HG03280 (cell line): Measurements from ENCODE around the gene HACD3.

ENCODE experiments used
- ATAC-seq: cut with Tn5 transposase; IDR thresholded peaks from one replicate; pipeline ENCODE4 v1.9.1; 2021; ENCODE audit warnings: mild to moderate bottlenecking, moderate library complexity; ENCODE audit not compliant: unreplicated experiment

HACD3 gene, protein sequence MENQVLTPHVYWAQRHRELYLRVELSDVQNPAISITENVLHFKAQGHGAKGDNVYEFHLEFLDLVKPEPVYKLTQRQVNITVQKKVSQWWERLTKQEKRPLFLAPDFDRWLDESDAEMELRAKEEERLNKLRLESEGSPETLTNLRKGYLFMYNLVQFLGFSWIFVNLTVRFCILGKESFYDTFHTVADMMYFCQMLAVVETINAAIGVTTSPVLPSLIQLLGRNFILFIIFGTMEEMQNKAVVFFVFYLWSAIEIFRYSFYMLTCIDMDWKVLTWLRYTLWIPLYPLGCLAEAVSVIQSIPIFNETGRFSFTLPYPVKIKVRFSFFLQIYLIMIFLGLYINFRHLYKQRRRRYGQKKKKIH

DNA sequence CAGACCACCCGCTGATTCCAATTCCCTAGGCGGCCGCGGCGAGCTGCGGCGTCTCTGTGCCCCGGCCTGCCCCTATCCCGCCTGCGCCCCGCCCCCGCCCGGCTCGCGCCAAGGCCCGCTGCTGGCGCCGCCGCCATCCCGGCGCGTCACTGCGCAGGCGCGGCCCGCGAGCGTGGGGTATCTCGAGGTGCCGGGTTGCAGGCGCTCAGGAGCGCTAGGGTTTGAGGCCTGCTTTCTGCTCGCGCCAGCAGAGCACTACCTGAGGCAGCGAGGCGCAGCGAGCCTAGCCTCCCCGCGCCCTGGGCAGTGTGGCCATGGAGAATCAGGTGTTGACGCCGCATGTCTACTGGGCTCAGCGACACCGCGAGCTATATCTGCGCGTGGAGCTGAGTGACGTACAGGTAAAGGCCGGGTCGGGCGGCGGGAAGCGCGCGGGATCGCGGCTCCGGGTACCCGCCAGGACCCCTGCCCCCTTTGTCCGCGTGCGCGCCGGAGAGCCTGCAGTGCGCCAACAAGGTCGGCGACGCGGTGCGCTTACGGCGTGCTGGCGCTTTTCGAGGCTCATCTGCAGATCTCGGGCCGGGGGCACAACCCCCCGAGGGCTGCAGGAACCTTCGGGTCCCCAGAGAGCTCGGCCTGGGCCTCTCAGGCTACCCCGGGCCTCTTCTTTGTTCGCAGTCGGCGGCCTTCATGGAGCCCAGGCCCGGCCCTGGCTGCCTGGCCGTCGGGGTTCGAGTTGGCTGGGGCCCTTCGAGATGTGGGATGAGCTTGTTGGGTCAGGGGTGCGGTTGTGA, at the start of gene HACD3:
TSS of gene HACD3 (plus strand) at position 146 of the 794 bp plus-strand sequence. CDS start at position 315, 169 bp downstream.
- peak; percentile 81 for ATAC-seq

DNA sequence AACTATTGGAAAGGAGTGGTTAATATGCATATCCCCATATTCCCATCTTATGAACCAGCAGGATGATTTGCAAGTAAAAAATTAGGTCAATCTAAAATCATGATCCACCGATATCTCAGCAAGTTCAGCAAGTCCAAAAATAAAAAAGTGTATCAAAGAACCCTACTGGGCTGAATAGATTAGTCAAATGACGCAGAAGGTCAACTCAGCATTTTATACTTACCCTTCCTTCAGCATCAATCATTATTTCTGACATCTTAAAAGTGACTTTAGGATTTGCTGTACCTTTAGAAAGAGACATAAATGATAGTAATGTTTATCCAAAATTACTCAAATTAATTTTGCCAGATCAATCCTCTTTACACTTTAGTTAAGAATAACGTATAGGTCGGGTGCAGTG, 45.4 kb upstream of the HACD3 start:
- ATAC-seq: no peak

DNA sequence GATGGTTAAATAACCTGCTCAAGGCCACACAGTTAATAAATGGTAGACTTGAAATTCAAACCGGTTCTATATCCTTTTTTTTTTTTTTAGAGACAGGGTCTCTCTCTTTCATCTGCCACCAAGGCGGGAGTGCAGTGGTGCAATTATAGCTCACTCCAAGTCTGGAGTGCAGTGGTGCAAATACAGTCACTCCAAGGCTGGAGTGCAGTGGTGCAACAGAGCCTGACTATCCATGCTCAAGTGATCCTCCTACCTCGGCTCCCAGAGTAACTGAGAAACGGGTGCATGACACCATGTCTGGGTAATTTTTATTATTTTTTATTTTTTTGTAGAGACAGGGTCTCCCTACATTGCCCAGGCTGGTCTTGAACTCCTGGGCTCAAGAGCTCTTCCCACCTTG, 36.2 kb upstream of the HACD3 start:
- ATAC-seq: no peak

DNA sequence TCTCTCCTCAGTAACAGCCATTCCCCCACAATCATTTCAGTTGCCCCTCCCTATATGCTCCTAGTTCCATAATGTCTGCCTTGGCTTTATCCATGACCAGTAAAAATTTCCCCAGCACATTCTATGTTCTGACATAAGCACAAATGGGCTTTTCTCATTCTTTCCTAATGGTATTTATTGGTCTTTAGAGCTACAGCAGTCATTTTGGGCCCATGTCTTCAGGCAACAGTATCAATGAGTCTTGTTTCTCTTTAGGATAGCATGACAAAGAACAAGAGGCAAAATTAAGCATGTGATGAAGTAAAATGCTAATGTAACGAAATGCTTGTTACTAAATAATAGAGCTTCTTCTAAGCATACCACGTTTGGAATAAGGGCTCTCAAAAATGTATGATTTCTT, 20.9 kb upstream of the HACD3 start:
- ATAC-seq: no peak

DNA sequence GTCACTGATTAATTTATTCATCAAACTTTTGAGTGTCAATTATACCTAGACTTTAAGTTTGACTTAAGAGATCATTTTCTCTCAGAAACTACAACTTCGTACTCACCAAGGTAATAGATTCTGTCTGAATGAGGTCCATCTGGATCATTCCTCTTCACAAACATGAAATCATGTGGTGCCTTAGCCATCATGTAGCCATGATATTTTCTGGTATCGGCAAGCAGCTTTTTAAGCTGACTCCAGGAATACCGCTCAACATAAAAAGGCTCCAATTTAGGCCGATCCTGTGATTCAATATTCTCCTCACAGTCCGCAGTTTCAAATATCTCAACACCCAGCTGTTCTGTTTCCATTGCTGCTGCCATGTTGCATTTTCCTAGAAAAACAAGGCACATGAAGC, 18.1 kb upstream of the HACD3 start:
- ATAC-seq: no peak

DNA sequence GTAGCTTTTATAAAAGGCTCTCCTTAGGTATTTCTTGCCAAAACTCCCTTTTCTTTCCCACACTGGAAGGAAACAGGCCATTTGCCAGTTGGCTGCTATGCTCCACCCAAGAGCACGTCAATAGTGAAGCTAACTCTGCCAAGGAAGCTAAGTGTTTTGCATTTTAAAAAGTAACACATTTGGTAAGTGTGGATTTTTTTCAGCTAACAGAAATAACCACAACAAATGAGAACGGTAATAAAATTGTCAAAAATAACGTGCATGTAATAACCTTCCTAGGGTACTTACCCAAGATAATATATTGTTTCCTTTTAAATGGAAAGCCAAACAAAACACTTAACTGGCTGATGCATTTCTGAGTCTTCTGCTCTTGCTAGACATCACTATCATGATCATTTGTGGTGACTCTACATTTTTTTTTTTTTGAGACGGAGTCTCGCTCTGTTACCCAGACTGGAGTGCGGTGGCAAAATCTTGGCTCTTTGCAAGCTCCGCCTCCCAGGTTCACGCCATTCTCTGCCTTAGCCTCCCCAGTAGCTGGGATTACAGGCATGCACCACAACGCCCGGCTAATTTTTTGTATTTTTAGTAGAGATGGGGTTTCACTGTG, 17.4 kb upstream of the HACD3 start:
- ATAC-seq: no peak

DNA sequence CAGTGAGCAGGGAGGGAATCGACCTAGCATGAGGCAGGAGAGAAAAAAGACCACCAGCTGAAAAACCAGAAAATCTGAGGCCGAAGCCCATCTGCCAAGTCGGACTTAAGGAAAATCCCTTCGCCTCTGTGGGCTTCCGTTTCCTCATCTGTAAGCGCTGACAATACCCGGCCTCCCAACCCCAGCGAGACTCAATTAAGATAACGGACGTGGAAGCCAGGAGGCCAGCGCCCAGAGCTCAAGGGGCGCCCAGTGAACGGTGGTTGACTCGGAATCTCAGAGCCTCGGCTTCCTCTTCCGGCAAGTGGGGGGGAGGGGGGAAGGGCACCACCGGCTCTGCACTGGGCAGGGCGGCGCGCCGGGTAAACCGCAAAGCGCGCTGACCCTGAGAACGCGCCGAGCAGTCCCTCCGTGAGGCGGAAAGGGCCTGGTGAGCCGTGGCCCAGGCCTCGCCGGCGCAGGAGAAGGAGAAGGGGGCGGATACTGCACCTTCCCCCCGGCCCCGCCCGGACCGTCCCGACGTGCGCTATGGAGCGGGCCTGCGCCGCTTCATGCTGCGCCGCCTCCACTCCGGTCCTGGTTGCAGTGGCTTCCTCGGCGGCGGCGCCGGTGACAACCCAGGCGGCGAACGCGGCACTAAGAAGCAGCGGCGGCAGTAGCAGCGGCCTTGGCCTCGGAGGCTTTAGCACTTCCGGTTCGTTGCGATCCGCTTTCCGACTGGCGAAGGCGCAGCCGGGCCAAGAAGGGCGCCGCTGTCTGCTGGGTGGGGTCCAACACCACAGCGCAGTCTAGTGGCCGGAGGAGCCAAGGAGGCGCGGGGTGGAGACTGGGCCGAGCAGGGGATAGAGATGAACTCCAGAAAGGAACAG, 13.0 kb upstream of the HACD3 start, which contains the start of gene DPP8:
TSS of gene DPP8 (minus strand) at position 693 of the 869 bp plus-strand sequence. CDS start 5,136 bp downstream, outside the sequence.
- ATAC-seq: peak; percentile 94

DNA sequence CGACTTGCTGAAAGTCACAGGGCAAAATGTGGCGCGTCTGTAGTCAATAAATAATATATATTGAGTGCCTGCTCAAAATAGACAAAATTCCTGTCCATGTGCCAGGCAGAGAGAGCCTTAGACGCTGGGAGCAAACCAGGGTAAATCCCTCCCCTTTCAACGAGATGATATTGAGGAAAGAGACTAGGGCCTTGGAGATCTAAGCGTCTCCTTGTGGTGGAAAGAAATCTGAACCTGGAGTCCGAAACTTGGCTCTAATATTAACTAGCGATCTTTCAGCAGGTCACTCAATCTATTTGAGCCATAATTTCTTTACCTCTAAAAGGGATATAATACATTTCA, 12.4 kb upstream of the HACD3 start:
- ATAC-seq: peak; percentile 10

DNA sequence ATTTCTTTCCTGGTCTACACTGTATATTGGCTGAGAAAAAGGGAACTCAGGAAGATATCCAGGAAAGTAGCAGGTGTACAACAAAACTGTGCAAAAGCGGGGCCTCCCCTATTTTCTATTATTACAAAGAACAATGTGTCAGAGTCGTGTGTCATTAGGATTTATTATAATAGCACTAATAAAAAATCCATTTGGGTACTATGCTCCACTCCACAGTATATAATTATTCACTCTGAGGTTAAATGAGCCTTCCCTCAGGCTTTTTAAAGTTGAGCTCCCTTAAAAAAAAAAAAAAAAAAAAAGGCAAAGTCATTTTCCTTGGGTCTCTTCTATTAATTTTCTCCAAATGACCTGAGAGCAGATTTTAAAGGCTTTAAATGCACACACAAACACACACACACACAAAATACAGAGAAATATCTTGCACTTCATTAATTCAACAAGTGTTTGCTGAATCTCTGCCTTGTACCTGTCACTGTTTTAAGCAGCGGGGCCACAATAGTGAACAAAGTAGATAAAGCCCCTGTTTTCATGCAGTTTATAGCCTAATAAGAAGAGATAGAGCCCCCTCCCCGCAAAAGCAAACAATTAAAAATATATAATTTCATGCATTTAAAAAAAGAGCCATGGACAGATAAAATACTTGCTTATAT, 11.5 kb upstream of the HACD3 start:
- ATAC-seq: no peak

DNA sequence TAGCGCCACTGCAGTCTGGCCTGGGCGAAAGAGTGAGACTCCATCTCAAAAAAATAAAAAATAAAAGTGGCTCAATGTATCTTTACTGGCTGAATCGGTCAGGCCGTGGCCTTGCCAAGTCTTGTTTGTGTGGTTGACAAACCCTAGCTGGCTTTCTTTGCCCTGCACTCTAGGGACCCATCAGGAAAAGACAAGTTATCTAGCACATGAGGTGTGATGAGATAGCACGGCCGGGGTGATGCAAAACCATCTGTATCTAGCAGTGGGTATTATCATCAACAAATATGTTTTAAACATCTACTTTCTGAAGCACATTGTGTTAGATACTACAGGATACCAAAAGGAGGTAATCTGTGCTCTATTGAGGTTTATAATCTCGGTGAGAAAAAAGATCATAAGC, 8.9 kb upstream of the HACD3 start:
- ATAC-seq: no peak

DNA sequence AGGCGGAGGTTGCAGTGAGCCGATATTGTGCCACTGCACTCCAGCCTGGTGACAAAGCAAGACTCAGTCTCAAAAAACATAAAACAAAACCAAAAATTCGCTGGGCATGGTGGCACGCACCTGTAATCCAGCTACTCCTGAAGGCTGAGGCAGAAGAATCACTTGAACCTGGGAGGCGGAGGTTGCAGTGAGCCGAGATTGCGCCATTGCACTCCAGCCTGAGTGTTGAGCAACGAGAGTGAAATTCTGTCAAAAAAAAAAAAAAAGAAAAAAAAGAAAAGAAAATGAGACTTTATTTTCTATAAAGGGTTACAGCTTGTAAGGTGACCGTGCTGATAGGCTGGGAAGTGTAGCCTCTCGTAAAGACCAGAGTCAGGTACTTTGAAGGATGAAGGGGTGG, 6.0 kb upstream of the HACD3 start:
- ATAC-seq: no peak

DNA sequence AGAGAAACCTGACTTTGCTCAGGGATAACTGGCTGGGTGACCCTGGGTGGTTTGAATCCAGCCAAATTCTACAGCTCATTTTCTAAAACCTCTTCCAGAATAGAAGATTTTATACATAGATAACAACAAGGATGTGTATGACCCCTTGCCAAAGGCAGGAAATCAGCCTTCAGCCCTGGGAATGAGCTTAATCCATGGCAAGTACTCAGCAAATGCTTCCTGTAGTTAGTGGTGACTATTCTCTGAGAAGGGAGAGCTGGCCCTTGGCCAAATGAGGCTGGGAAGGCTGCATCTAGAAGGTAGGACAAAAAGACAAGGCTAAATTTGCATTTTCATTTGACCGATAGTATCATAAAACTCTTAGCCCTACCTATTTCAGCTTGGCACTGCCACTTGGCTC, 4.6 kb upstream of the HACD3 start:
- ATAC-seq: no peak

DNA sequence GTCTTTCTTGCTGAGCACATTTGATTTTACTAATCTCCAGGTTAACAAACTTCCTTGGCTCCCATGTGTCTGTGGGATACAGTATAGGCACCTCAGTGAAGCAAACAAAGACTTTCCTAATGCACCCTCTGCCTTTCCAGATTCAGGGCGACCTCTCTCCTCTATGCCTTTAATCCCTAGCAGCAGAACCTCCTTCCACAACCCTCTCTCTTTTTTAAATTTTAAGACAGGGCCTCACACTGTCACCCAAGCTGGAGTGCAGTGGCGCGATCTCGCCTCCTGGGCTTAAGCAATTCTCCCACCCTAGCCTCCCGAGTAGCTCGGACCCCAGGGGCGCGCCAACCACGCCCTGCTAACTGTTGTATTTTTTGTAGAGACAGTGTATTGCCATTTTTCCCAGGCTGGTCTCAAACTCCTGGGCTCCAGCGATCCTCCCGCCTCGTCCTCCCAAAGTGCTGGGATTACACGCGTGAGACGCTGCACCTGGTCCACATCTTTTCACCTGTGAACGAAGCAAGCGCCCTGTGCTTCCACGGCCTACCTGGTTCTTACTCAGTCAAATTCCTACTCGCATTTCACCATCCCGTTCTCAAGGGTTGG, 1.7 kb upstream of the HACD3 start:
- no peak for ATAC-seq

DNA sequence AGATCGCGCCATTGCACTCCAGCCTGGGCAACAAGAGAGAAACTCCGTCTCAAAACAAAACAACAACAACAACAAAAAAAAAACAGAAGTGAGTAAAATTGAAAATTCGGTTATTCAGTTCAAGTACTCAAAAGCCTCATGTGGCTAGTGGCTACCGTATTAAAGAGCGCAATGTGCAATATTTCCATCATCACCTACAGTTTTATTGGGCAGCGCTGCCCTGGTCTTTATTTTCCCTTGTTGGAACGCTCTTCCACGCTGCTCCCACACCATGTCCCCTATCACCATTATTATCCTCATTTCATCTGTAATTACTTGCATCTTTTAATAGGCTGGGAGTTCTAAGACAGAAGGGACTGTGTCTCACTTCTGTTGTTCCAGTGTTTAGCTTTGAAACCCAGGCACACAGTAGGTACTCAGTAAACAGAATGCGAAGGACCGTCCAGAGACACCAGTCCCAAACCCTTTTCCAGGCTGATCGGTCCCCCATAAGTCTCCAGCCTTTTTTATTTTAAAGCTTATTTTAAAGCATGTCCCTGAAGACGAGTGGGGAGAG, 423 bp upstream of the HACD3 start:
- ATAC-seq: no peak

DNA sequence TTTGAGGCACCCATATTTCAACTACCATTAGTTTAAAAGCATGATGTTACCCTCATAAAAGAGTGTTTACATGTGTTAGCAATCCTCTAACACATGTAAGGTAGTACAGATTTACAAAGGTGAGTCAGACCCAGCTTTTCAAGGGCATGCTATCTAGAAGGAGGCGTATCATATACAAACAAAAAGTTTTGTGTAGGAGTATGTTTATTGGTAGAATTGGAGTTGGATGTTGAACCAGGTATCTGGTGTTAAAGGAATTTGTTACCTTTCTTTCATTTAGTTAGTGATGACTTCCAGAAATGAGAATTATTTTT, 2.4 kb downstream of the HACD3 start:
- no peak for ATAC-seq

DNA sequence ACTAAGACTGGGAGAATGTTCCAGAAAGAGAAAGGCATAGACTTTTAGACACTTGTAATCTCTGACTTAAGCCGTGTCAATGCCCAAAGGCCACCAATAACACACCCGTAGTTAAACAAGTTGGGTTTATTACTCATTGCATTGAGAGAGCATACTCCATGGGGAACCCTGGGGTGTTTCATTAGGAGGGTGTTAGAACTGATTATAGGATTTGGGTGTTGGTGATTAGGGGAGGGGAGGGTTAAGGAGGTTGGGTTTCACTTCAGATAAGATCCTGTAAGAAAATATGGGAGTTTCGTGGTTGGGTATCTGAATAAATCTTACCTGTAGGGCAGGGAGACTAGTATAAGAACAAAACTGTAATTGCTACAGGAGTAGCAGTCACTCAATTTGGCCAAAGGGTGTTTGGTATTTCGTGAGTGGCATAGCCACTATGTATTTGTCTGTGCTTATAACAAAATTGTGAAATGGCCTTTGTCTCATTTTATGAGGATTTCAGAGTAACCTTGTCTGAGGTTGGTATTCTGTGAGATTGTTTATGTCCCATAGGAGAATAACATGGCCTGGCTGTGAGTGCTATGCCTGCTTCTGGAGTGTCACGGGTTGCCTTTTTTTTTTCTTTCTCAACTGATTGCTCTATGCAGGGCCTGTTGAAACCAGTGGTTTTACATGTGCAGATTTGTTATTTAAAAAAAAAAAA, 2.9 kb downstream of the HACD3 start:
- no peak for ATAC-seq

DNA sequence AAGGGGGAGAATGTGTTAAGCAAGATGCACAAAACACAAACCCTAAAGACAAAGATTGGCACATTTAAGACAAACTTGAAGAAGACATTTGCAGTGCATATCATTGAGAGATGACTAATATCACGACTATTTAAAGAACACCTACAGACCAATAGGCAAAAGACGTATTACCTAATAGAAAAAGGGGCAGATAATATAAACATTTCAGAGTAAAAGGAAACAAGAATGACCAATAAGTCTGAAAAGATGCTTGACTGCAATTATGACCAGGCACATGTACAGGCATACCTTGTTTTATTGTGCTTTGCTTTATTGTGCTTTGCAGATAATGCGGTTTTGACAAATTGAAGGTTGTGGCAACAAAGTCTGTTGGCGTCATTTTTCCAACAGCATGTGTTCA, 4.9 kb downstream of the HACD3 start:
- ATAC-seq: no peak

DNA sequence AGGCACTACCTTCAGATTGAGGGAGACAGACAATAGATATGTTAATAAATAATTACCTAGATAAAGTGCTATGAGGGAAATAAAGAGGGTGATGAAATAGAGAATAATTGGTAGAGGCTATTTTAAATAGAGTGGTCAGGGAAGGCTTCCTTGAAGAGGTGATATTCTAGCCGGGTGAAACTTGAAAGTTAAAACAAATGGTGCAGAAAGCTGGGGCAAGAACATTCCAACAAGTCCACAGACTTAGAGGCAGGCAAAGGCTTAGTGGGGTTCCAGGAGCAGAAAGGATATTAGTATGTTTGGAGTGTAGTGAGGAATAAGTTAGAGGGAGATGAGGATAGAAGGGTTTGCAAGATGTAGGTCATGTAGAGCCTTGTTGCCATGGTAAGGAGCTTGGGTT, 10.1 kb downstream of the HACD3 start:
- ATAC-seq: no peak

DNA sequence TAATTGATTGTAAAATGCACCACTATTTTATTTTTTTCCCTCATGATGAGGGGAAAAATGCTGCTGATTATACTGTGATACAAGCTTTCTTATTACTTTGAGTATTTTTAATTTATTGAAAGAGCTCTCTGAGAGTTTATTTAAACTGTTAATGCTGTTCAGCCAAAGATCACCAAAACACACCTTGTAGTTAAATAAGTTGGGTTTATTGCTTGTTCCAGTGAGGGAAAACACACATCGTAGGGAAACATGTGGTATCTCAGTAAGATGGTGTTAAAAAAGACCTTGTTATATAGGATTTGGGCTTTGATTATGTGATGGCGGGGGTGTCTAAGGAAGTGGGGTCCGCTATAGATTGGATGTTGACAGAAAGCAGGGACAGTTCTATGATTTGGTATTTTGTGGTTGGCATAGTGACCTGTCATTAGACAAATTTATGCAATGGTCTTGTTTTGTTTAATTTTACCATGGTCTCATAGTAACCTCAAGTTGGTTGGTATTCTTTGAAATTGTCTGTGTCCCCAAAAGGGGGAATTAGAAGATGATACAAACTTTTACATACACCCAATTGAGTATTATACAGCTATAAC, 11.1 kb downstream of the HACD3 start:
- no peak for ATAC-seq
